Ovary (tissue), 9 donors: Measurements from ENCODE around the gene MED31. TPM values are rescaled to one million over a fixed set of nuclear protein-coding genes. Genes with fewer than 3 reads are reported as not detected.

Experiments used
- DNase-seq, 5 donors: peaks; one replicate each; pipeline ENCODE4 v3.0.0-alpha.2; 2019 to 2020
- H3K27ac ChIP-seq, 2 donors: fragments of 200-600 bp; one replicate each; pipeline versions ENCODE4 v1.5.1 to v1.8.0; 2019 to 2022
- H3K27me3 ChIP-seq: fragments of 200-600 bp; one replicate; pipeline ENCODE4 v1.8.0; 2022
- H3K36me3 ChIP-seq: fragments of 200-600 bp; sonication (generic); one replicate; pipeline ENCODE4 v1.5.1; 2019
- H3K4me1 ChIP-seq: one replicate; pipeline ENCODE4 v1.8.1; 2013; ENCODE audit warnings: mild to moderate bottlenecking, moderate library complexity; ENCODE audit not compliant: insufficient read depth
- H3K4me3 ChIP-seq: fragments of 200-600 bp; sonication (generic); one replicate; pipeline ENCODE4 v1.5.1; 2017
- H3K9me3 ChIP-seq, 2 donors: fragments of 200-600 bp in 1 of 2; sonication (generic) in 1 of 2; one replicate each; pipeline versions ENCODE4 v1.5.1 to v1.8.1; 2013 to 2019; ENCODE audit warnings: mild to moderate bottlenecking in 1 of 2, moderate library complexity in 1 of 2
- EP300 ChIP-seq: sonication (generic); formaldehyde crosslinking; IDR thresholded peaks from one replicate; pipeline ENCODE4 v1.6.1; 2017; ENCODE audit warnings: antibody characterized with exemption
- POLR2A ChIP-seq: fragments of 450-650 bp; IDR thresholded peaks from one replicate; pipeline ENCODE4 v1.6.1; 2017; ENCODE audit warnings: antibody characterized with exemption, mild to moderate bottlenecking, moderate library complexity
- WGBS, 3 donors: extraction: QIAGEN DNeasy Blood & Tissue Kit in 1 of 3; methylation state at CpG; one replicate each; pipeline versions ENCODE4 v1.1.5 to v1.1.7; 2013 to 2017; 5-methylcytosine and 5-hydroxymethylcytosine counted together
- intact Hi-C, 4 donors: fragments of 100-400 bp; cut with DNase I; formaldehyde crosslinking; loops; one replicate each; pipeline versions ENCODE4 v1.11.0 to v1.15.1; 2022 to 2023
- polyA plus RNA-seq, 2 donors: library from polyadenylated mRNA; stranded (reverse); fragments of 200-250 nt in 1 of 2; fragments of 350-450 nt in 1 of 2; fragmentation: Illumina TruSeq in 1 of 2; extraction: RNeasy Lipid Tissue Mini Kit (QIAGEN cat#74804) in 1 of 2; gene quantifications; one replicate each; pipeline ENCODE4 v1.2.3, GENCODE V29; 2013 to 2014
- total RNA-seq, 7 donors: library from RNA; depleted of rRNA in 2 of 7; stranded (reverse); fragments of >200 nt in 2 of 7; fragmentation: NEBNext Ultra II Directional in 3 of 7; extraction: Animal tissue kit (Norgen Biotek cat#: 25700) in 3 of 7; gene quantifications; one replicate each; pipeline versions ENCODE4 v1.1.0 to v1.2.4, GENCODE V29; 2016 to 2023
- TF ChIP-seq, protein P1 (sequence below), 3 donors: fragments of 450-650 bp in 2 of 3; fragments of 200-600 bp in 1 of 3; IDR thresholded peaks; one replicate each; pipeline versions ENCODE4 v1.5.1 to v1.8.0; 2016 to 2022; ENCODE audit warnings: antibody characterized with exemption in 3 of 3, mild to moderate bottlenecking in 1 of 3
- donor health status: DM: no; HTN: no; CAD: no; lungs with moderate emphysema.
- donor health status: DM: no; HTN: no; CAD: no.
- donor health status: Bipolar disorder and iron deficiency.
- donor health status: DM: yes; HTN: yes; CAD: no.
- donor health status: DM: no; HTN: no; CAD: no.
- donor health status: DM: yes; HTN: yes; CAD: no.

MED31 gene
- total and polyA plus RNA-seq, 9 donors, result 15.0 to 21.9 (median 17.1) TPM

DNA sequence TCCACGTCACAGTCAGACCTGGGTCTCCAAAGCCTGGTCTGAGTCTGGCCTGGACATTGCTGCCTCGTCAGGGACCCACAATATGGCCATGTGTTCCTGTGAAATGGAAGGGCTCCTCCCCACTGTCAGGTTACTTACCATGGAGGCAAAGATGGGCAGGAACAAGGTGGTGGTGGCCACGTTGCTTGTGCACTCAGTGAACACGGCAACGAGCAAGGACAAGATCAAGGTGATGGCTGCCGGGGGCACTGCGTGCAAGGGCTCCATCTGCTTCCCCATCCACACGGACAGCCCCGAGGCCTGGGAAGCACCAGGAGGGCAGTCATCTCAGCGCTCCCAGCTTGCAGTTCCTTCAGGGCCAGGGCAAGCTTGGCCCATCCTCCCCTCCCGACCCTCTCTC lies 39.2 kb upstream of the MED31 start:
- TF ChIP-seq EP300 (no peak), POLR2A (no peak)
- TF ChIP-seq, protein P1, sequence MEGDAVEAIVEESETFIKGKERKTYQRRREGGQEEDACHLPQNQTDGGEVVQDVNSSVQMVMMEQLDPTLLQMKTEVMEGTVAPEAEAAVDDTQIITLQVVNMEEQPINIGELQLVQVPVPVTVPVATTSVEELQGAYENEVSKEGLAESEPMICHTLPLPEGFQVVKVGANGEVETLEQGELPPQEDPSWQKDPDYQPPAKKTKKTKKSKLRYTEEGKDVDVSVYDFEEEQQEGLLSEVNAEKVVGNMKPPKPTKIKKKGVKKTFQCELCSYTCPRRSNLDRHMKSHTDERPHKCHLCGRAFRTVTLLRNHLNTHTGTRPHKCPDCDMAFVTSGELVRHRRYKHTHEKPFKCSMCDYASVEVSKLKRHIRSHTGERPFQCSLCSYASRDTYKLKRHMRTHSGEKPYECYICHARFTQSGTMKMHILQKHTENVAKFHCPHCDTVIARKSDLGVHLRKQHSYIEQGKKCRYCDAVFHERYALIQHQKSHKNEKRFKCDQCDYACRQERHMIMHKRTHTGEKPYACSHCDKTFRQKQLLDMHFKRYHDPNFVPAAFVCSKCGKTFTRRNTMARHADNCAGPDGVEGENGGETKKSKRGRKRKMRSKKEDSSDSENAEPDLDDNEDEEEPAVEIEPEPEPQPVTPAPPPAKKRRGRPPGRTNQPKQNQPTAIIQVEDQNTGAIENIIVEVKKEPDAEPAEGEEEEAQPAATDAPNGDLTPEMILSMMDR (IDR thresholded peaks at IDR 0.05), result no peak
- DNase-seq, result no peak
- 86 to 89% (median 87%) methylated on average over 11 of the region's 11 CpGs for WGBS, 3 donors

DNA sequence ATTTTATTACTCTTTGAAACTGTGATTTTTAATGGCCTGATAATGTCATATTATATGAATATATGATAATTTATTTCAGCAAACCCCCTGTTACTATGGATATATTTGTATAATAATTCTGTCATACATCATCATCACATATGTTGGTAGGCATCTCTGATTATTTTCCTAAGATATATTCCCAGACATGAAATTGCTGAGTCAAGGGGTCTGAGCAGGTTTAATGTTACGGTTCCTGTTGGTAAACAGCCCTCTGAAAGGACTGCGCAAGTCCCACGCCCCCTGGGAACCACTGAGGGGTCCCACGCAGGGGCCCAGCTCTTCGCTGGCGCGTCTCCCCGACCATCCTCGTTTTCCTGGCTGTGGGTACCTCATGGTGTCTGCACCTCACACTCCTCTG lies 37.5 kb upstream of the MED31 start:
- DNase-seq, result no peak
- TF ChIP-seq, protein P1 (IDR thresholded peaks at IDR 0.05), result no peak
- TF ChIP-seq POLR2A, result no peak
- no peak for TF ChIP-seq EP300
- intact Hi-C loops, result no loop called here
- Histone ChIP-seq H3K27me3 (no peaks in the 10 kb centered on the region), H3K36me3 (no peaks in the 10 kb centered on the region), H3K9me3 (no peaks in the 10 kb centered on the region), H3K4me3 (no peak overlapping the region), H3K4me1 (no peaks in the 10 kb centered on the region), H3K27ac (no peak overlapping the region)
- WGBS, 3 donors, result 86 to 87% (median 87%) methylated on average over 9 of the region's 9 CpGs

More for the DNA sequence above, 39.2 kb upstream of the MED31 start:
- no peaks in the 10 kb centered on the region for H3K4me1 ChIP-seq
- H3K36me3 ChIP-seq, result no peaks in the 10 kb centered on the region
- H3K27ac ChIP-seq, result no peak overlapping the region
- H3K27me3 ChIP-seq, result no peaks in the 10 kb centered on the region
- intact Hi-C loops, result loop anchor here in 1 of 4 donors (10.0 kb wide), 1 partner anchor 104 kb away; no protein-coding TSS in a partner anchor
- H3K9me3 ChIP-seq, result no peaks in the 10 kb centered on the region
- H3K4me3 ChIP-seq, result no peak overlapping the region

GRCh38 chr17:6686026-6686425 lies 34.6 kb upstream of the MED31 start:
- Histone ChIP-seq H3K27ac (no peak overlapping the region), H3K9me3 (no peaks in the 10 kb centered on the region), H3K4me1 (no peaks in the 10 kb centered on the region), H3K36me3 (no peaks in the 10 kb centered on the region), H3K4me3 (no peak overlapping the region), H3K27me3 (no peaks in the 10 kb centered on the region)
- intact Hi-C loops, result no loop called here
- DNase-seq, result no peak
- TF ChIP-seq, protein P1 (IDR thresholded peaks at IDR 0.05), result no peak
- TF ChIP-seq EP300, result no peak
- TF ChIP-seq POLR2A, result no peak
- 82 to 85% (median 83%) methylated on average over 4 of the region's 4 CpGs for WGBS, 3 donors

- H3K27ac ChIP-seq, result no peak overlapping the region
- H3K4me1 ChIP-seq, result no peaks in the 10 kb centered on the region
- intact Hi-C loops, result no loop called here
- 82 to 88% (median 85%) methylated on average over 14 of the region's 14 CpGs for WGBS, 3 donors
- no peaks in the 10 kb centered on the region for H3K36me3 ChIP-seq
- TF ChIP-seq EP300, result no peak
- TF ChIP-seq, protein P1 (IDR thresholded peaks at IDR 0.05), result no peak
- no peak for TF ChIP-seq POLR2A
- H3K9me3 ChIP-seq, result no peaks in the 10 kb centered on the region
- H3K27me3 ChIP-seq, result no peaks in the 10 kb centered on the region
- H3K4me3 ChIP-seq, result no peak overlapping the region
- no peak for DNase-seq
Observed at GRCh38 chr17:6684881-6685767, 33.7 kb upstream of the MED31 start.
